HG03342 (cell line): ENCODE measurements around the gene WDR90.
"Not testable (repeated sequence)": the region's sequence is repeated elsewhere in the genome, so short reads cannot be mapped to it uniquely, and the experiment has no call there.

Experiments used
- ATAC-seq: cut with Tn5 transposase; IDR thresholded peaks from one replicate; pipeline ENCODE4 v1.9.1; 2021; ENCODE audit warnings: mild to moderate bottlenecking, moderate library complexity; ENCODE audit not compliant: unreplicated experiment

The WDR90 gene

GRCh38 chr16:684961-685696 lies 36.0 kb downstream of the WDR90 start:
- ATAC-seq = no peak

GRCh38 chr16:685967-686366 lies 36.8 kb downstream of the WDR90 start:
- no peak for ATAC-seq

- ATAC-seq = no peak
These were observed 37.5 kb downstream of the WDR90 start for GRCh38 chr16:686459-687260.

- no peak for ATAC-seq
These were observed 38.3 kb downstream of the WDR90 start for GRCh38 chr16:687499-687898.

GRCh38 chr16:689175-689897 lies 40.2 kb downstream of the WDR90 start:
- no peak for ATAC-seq

- ATAC-seq = not testable (repeated sequence)
These were observed 42.1 kb downstream of the WDR90 start for GRCh38 chr16:691242-691641.

GRCh38 chr16:692356-693108 lies 43.4 kb downstream of the WDR90 start:
- ATAC-seq = no peak

- ATAC-seq = no peak
These were observed 44.2 kb downstream of the WDR90 start for GRCh38 chr16:693364-693763.

GRCh38 chr16:693766-694165 lies 44.6 kb downstream of the WDR90 start:
- ATAC-seq = no peak

GRCh38 chr16:694187-694862 lies 45.2 kb downstream of the WDR90 start:
- no peak for ATAC-seq

- ATAC-seq = no peak
These were observed 45.7 kb downstream of the WDR90 start for GRCh38 chr16:694863-695354.

- no peak for ATAC-seq
These were observed 46.4 kb downstream of the WDR90 start for GRCh38 chr16:695355-696089.

GRCh38 chr16:698911-699671 lies 49.9 kb downstream of the WDR90 start:
- no peak for ATAC-seq

GRCh38 chr16:700684-701584 lies 51.8 kb downstream of the WDR90 start:
- no peak for ATAC-seq

- ATAC-seq = no peak
These were observed 53.2 kb downstream of the WDR90 start for GRCh38 chr16:702341-702740.

- ATAC-seq = no peak
These were observed 54.2 kb downstream of the WDR90 start for GRCh38 chr16:703406-703805.

- no peak for ATAC-seq
These were observed 54.9 kb downstream of the WDR90 start for GRCh38 chr16:704047-704446.
